GM19328 (cell line): ENCODE results near the gene SEMA6A.

Experiments
- ATAC-seq: cut with Tn5 transposase; IDR thresholded peaks from one replicate; pipeline ENCODE4 v1.9.1; 2021; ENCODE audit warnings: mild to moderate bottlenecking, moderate library complexity; ENCODE audit not compliant: unreplicated experiment

The SEMA6A gene

GRCh38 chr5:116415182-116415581, 159.4 kb downstream of the SEMA6A start:
- no peak for ATAC-seq

- ATAC-seq: no peak
These were observed 163.5 kb downstream of the SEMA6A start for GRCh38 chr5:116411101-116411571.

GRCh38 chr5:116410336-116410890, 164.2 kb downstream of the SEMA6A start:
- no peak for ATAC-seq

- ATAC-seq: no peak
These were observed 164.9 kb downstream of the SEMA6A start for GRCh38 chr5:116409591-116410296.

GRCh38 chr5:116406306-116407041, 168.1 kb downstream of the SEMA6A start:
- ATAC-seq: no peak

GRCh38 chr5:116404792-116405191, 169.8 kb downstream of the SEMA6A start:
- ATAC-seq: no peak

- no peak for ATAC-seq
These were observed 170.6 kb downstream of the SEMA6A start for GRCh38 chr5:116404016-116404415.

GRCh38 chr5:116402235-116402634, 172.4 kb downstream of the SEMA6A start:
- no peak for ATAC-seq

- ATAC-seq: no peak
These were observed 173.0 kb downstream of the SEMA6A start for GRCh38 chr5:116401576-116401975.

GRCh38 chr5:116396476-116397099, 178.0 kb downstream of the SEMA6A start:
- no peak for ATAC-seq

- no peak for ATAC-seq
These were observed 178.9 kb downstream of the SEMA6A start for GRCh38 chr5:116395631-116396203.

- ATAC-seq: no peak
These were observed 179.4 kb downstream of the SEMA6A start for GRCh38 chr5:116395226-116395625.

- ATAC-seq: no peak
These were observed 180.3 kb downstream of the SEMA6A start for GRCh38 chr5:116394186-116394867.
